ENCODE results near the gene DUXB. TPM values are rescaled to one million over a fixed set of nuclear protein-coding genes. Genes with fewer than 3 reads are reported as not detected.

The DUXB gene
- total and polyA plus RNA-seq, 2 of the 13 experiments (the other 11 are each of a cell fraction or from before 2014, with no cell fraction given), result not detected

GRCh38 chr16:75648265-75649076 lies 52.8 kb downstream of the DUXB start (continued):
- TF ChIP-seq ZFAT (CRISPR knock-in tag; conservative IDR thresholded peaks at IDR 0.05) (no peak), POGK (CRISPR knock-in tag; conservative IDR thresholded peaks at IDR 0.05) (peak; percentile 45; the same call in 1 of the 2 replicates), YY1 (IDR thresholded peaks at IDR 0.05; ENCODE audit: insufficient read depth, insufficient replicate concordance, low read depth, low read length) (peak; percentile 94), MIXL1 (CRISPR knock-in tag; IDR thresholded peaks at IDR 0.05) (no peak), ZFX (CRISPR knock-in tag; IDR thresholded peaks at IDR 0.05; ENCODE audit: low read depth) (peak; percentile 6; the same call in 1 of the 2 replicates), ZNF263 (CRISPR knock-in tag; IDR thresholded peaks at IDR 0.05) (0 out of 2 replicates have a peak, but pooled peaks have one; percentile 5), ZNF350 (CRISPR knock-in tag; IDR thresholded peaks at IDR 0.05; ENCODE audit: borderline replicate concordance, low read depth) (no peak), FLYWCH1 (CRISPR knock-in tag; IDR thresholded peaks at IDR 0.05) (no peak), ASH2L (IDR thresholded peaks at IDR 0.05; ENCODE audit: insufficient read length, low read depth, low read length) (peak; percentile 15), ZSCAN5A (CRISPR knock-in tag; IDR thresholded peaks at IDR 0.05; ENCODE audit: borderline replicate concordance) (no peak), GABPB1 (CRISPR knock-in tag; IDR thresholded peaks at IDR 0.05) (peak; percentile 11; the same call in 1 of the 2 replicates), CHCHD3 (CRISPR knock-in tag; IDR thresholded peaks at IDR 0.05) (0 out of 2 replicates have a peak, but pooled peaks have one; percentile 5), PCBP2 (optimal IDR thresholded peaks at IDR 0.05; ENCODE audit: low read depth, low read length, poor library complexity, severe bottlenecking) (no peak), ZNF781 (CRISPR knock-in tag; IDR thresholded peaks at IDR 0.05; ENCODE audit: borderline replicate concordance, not compliant biosample characterization) (peak; percentile 70), DNMT3B (CRISPR knock-in tag; conservative IDR thresholded peaks at IDR 0.05) (peak; percentile 87), SOX6 (IDR thresholded peaks at IDR 0.05) (no peak), SOX6 (CRISPR knock-in tag; IDR thresholded peaks at IDR 0.05) (peak; percentile 46; the same call in 1 of the 2 replicates), AGO2 (optimal IDR thresholded peaks at IDR 0.05; ENCODE audit: low read depth, low read length) (peak; percentile 48), SRSF9 (IDR thresholded peaks at IDR 0.05; ENCODE audit: borderline replicate concordance, insufficient read depth, low read depth, low read length, poor library complexity, severe bottlenecking) (no peak), CC2D1A (CRISPR knock-in tag; IDR thresholded peaks at IDR 0.05) (0 out of 2 replicates have a peak, but pooled peaks have one; percentile 30), MXD4 (CRISPR knock-in tag; IDR thresholded peaks at IDR 0.05) (no peak; the same call in 1 of the 2 replicates), ATF7-NPFF (CRISPR knock-in tag; IDR thresholded peaks at IDR 0.05; ENCODE audit: low read depth) (peak; percentile 39), POLR2G (IDR thresholded peaks at IDR 0.05; ENCODE audit: low read depth, low read length) (peak; percentile 42), ZNF282 (IDR thresholded peaks at IDR 0.05; ENCODE audit: partially characterized antibody) (no peak), PBX3 (CRISPR knock-in tag; IDR thresholded peaks at IDR 0.05; ENCODE audit: borderline replicate concordance) (no peak), NAIF1 (CRISPR knock-in tag; IDR thresholded peaks at IDR 0.05; ENCODE audit: borderline replicate concordance) (no peak)
